Jurkat, Clone E6-1 (cell line): ENCODE measurements around the gene RRP36.
"Not testable (repeated sequence)": the region's sequence is repeated elsewhere in the genome, so short reads cannot be mapped to it uniquely, and the experiment has no call there.

Source experiments
- DNase-seq: peaks from one replicate; pipeline ENCODE4 v3.0.0-alpha.2; 2011; ENCODE audit warnings: low read depth, low spot score
- H3K4me3 ChIP-seq: 2 replicates; pipeline ENCODE4 v1.5.1; 2011; ENCODE audit warnings: mild to moderate bottlenecking, low read length, control low read depth, moderate library complexity

RRP36 gene

GRCh38 chr6:43033496-43034189 is 12.2 kb downstream of the RRP36 start:
- no peak for DNase-seq
- no peak overlapping the region for H3K4me3 ChIP-seq

GRCh38 chr6:43034190-43034525 is 12.7 kb downstream of the RRP36 start:
- no peak overlapping the region for H3K4me3 ChIP-seq
- no peak for DNase-seq

GRCh38 chr6:43035495-43036194 is 14.2 kb downstream of the RRP36 start:
- H3K4me3 ChIP-seq = no peak overlapping the region
- no peak for DNase-seq

- no peak for DNase-seq
- no peak overlapping the region for H3K4me3 ChIP-seq
These were observed 15.3 kb downstream of the RRP36 start for GRCh38 chr6:43036712-43037111.

- DNase-seq = no peak
- H3K4me3 ChIP-seq = no peak overlapping the region
These were observed 15.8 kb downstream of the RRP36 start for GRCh38 chr6:43037197-43037596.

GRCh38 chr6:43037706-43038105 is 16.3 kb downstream of the RRP36 start:
- DNase-seq = no peak
- no peak overlapping the region for H3K4me3 ChIP-seq

GRCh38 chr6:43038727-43039126 is 17.3 kb downstream of the RRP36 start:
- no peak overlapping the region for H3K4me3 ChIP-seq
- no peak for DNase-seq

GRCh38 chr6:43040542-43041257 is 19.3 kb downstream of the RRP36 start:
- no peak overlapping the region for H3K4me3 ChIP-seq
- DNase-seq = no peak

- H3K4me3 ChIP-seq, DNase-seq: not testable (repeated sequence)
These were observed 20.1 kb downstream of the RRP36 start for GRCh38 chr6:43041475-43041874.

GRCh38 chr6:43043310-43043709 is 21.9 kb downstream of the RRP36 start:
- DNase-seq = no peak
- no peak overlapping the region for H3K4me3 ChIP-seq

GRCh38 chr6:43045371-43045930 is 24.0 kb downstream of the RRP36 start:
- no peak overlapping the region for H3K4me3 ChIP-seq
- no peak for DNase-seq

GRCh38 chr6:43047998-43048397 is 26.6 kb downstream of the RRP36 start:
- DNase-seq = no peak
- H3K4me3 ChIP-seq = no peak overlapping the region

- H3K4me3 ChIP-seq = no peak overlapping the region
- no peak for DNase-seq
These were observed 29.6 kb downstream of the RRP36 start for GRCh38 chr6:43050981-43051380.

- no peak for DNase-seq
- H3K4me3 ChIP-seq = peak overlapping the region; percentile 87
These were observed 30.9 kb downstream of the RRP36 start for GRCh38 chr6:43052225-43052841.

GRCh38 chr6:43052842-43053544 is 31.6 kb downstream of the RRP36 start:
- no peak for DNase-seq

GRCh38 chr6:43053545-43054205 is 32.3 kb downstream of the RRP36 start, which contains the start of gene CUL7:
Gene CUL7, minus strand, starts transcription at chr6:43053851. Its CDS starts 1,063 bp downstream, at chr6:43052788.
- peak; percentile 89 for DNase-seq

More at GRCh38 chr6:43052842-43053544, 31.6 kb downstream of the RRP36 start:
- peak overlapping the region; percentile 87 for H3K4me3 ChIP-seq

GRCh38 chr6:43054206-43054943 is 33.0 kb downstream of the RRP36 start:
- no peak for DNase-seq
- H3K4me3 ChIP-seq = peak overlapping the region; percentile 87

More at GRCh38 chr6:43053545-43054205, 32.3 kb downstream of the RRP36 start, which contains the start of gene CUL7:
- peak within 1 kb of the TSS; percentile 87 for H3K4me3 ChIP-seq

- no peak overlapping the region for H3K4me3 ChIP-seq
- DNase-seq = no peak
These were observed 34.5 kb downstream of the RRP36 start for GRCh38 chr6:43055966-43056365.
